IPS-20b (cell line): Measurements from ENCODE around the gene PECR.

Experiments
- H3K27ac ChIP-seq: one replicate; pipeline ENCODE4 v1.5.1; 2013; ENCODE audit warnings: low read length
- H3K27me3 ChIP-seq: 2 replicates; pipeline ENCODE4 v1.6.1; 2013; ENCODE audit warnings: mild to moderate bottlenecking, low read length, inconsistent platforms; ENCODE audit not compliant: insufficient read depth
- H3K36me3 ChIP-seq: 2 replicates; pipeline ENCODE4 v1.6.1; 2013; ENCODE audit warnings: low read depth, mild to moderate bottlenecking, inconsistent platforms, low read length, moderate library complexity; ENCODE audit not compliant: insufficient read depth
- H3K4me1 ChIP-seq: 2 replicates; pipeline ENCODE4 v1.6.1; 2013; ENCODE audit warnings: mild to moderate bottlenecking, control low read depth, inconsistent platforms, low read length, moderate library complexity; ENCODE audit not compliant: insufficient read depth
- H3K4me3 ChIP-seq: 2 replicates; pipeline ENCODE4 v1.5.1; 2013; ENCODE audit warnings: mild to moderate bottlenecking, low read length, inconsistent platforms
- H3K9ac ChIP-seq: 2 replicates; pipeline ENCODE4 v1.6.1; 2013; ENCODE audit warnings: low read depth, mild to moderate bottlenecking, inconsistent platforms, low read length, moderate library complexity
- H3K9me3 ChIP-seq: 2 replicates; pipeline ENCODE4 v1.6.1; 2013; ENCODE audit warnings: mild to moderate bottlenecking, low read depth, low read length, inconsistent platforms; ENCODE audit not compliant: insufficient read depth

Gene PECR

DNA sequence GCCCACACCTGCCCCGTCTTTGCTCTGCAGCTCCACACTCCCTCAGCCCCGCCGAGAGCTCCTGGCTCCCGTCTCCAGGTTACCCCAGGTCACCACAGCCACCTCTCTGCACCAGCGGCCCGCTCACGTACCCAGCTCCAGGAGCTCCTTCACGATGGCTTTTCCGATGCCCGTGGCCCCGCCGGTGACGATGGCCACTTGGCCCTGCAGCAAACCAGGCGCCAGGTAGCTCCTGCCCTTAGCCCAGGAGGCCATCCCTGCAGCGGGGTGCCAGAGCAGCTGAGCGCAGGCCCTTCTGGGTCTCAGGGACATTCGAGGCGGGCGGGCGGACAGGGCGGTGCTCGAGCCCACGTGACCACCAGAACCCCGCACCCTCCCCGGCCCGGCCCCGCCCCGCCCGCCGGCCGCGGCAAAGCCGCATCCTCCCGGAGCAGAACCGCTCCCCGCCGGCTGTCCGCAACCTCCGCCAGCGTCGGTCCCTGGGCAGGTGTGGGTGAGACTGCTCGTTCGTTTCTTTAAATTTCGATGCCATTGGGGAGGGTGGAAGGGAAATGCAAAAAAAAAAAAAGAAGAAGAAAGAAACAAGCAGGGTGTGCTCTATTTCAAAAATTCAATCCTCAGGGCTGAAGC is at the start of gene PECR, which contains the start of gene TMEM169:
Gene PECR (minus strand): TSS at position 323 of the 630 bp plus-strand sequence. CDS start 68 bp downstream, at position 255.
Gene TMEM169 (plus strand): TSS at position 433 of the 630 bp plus-strand sequence. CDS start 14,045 bp downstream, outside the sequence.
- no peaks in the 10 kb centered on the region for H3K9me3 ChIP-seq

DNA sequence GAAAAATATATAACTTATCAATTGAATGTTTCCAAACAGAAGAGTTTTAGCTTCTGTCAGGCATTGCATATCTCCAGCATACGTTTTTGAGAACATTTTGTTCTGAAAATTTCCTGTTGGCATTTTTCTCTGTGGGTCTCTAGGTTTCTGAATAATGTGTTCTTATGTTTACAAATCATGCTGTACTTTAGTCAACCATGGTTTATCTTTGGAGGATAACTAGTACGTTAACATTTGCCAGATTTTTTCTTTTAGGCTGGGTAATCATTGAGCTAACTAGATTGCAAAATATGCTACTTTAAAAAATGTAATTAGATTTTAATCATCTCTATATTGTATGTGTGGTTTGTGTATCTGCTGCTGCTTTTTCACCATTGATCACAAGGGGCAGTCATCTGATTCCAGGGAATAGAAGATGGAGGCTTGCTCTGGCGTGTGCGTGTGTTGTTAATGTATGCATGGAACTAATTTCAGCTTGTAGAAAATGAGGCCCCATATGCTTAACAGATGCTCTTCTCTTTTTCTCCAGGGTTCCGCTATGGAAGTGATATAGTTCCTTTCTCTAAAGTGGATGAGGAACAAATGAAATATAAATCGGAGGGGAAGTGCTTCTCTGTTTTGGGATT is 48.9 kb upstream of the PECR start:
- H3K4me1 ChIP-seq: no peaks in the 10 kb centered on the region
- no peak overlapping the region for H3K4me3 ChIP-seq
- no peaks in the 10 kb centered on the region for H3K27me3 ChIP-seq
- H3K36me3 ChIP-seq: peaks cover 99% of the 10 kb centered on the region
- no peak overlapping the region for H3K27ac ChIP-seq
- H3K9ac ChIP-seq: no peak overlapping the region
- no peaks in the 10 kb centered on the region for H3K9me3 ChIP-seq

More for the DNA sequence above, at the start of gene PECR, which contains the start of gene TMEM169:
- peak within 1 kb of the TSS; percentile 81 for H3K9ac ChIP-seq
- peaks cover 31% of the 10 kb centered on the region for H3K4me1 ChIP-seq
- H3K36me3 ChIP-seq: no peaks in the 10 kb centered on the region
- H3K27me3 ChIP-seq: no peaks in the 10 kb centered on the region
- H3K4me3 ChIP-seq: peak within 1 kb of the TSS; percentile 84
- peak within 1 kb of the TSS; percentile 88 for H3K27ac ChIP-seq

DNA sequence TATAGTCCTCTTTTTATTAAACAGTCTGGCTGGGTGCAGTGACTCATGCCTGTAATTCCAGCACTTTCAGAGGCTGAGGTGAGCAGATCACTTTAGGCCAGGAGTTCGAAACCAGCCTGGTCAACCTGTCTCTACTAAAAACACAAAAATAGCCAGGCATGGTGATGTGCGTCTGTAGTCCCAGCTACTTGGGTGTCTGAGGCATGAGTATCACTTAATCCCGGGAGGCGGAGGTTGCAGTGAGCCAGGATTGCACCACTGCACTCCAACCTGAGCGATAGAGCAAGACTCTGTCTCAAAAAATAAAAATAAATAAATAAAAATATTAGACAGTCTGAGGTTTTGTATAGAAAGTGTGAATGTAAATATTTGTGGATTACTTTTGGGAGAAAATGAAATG is 45.3 kb upstream of the PECR start:
- no peaks in the 10 kb centered on the region for H3K4me1 ChIP-seq
- no peaks in the 10 kb centered on the region for H3K9me3 ChIP-seq
- H3K27me3 ChIP-seq: no peaks in the 10 kb centered on the region
- H3K27ac ChIP-seq: no peak overlapping the region
- no peak overlapping the region for H3K9ac ChIP-seq
- H3K36me3 ChIP-seq: peaks cover 99% of the 10 kb centered on the region
- no peak overlapping the region for H3K4me3 ChIP-seq

DNA sequence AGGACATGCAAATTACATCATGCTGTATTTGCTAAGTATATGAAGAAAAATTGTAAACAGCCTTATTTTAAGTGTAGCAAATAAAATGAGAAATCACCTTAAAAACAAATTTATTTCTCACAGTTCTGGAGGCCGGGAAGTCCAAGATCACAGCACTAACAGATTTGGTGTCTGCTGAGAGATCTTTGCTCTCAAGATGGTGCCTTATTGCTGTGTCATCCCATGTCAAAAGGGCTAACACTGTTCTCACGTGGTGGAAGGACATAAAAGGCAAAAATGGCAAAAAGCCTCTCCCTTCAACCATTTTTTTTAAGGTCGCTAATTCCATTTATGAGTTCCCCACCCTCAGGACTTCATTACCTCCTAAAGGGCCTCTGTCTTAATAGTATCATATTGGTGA is 39.6 kb upstream of the PECR start:
- peaks cover 100% of the 10 kb centered on the region for H3K36me3 ChIP-seq
- no peaks in the 10 kb centered on the region for H3K4me1 ChIP-seq
- no peak overlapping the region for H3K4me3 ChIP-seq
- H3K9me3 ChIP-seq: no peaks in the 10 kb centered on the region
- H3K27me3 ChIP-seq: no peaks in the 10 kb centered on the region
- no peak overlapping the region for H3K9ac ChIP-seq
- H3K27ac ChIP-seq: no peak overlapping the region

DNA sequence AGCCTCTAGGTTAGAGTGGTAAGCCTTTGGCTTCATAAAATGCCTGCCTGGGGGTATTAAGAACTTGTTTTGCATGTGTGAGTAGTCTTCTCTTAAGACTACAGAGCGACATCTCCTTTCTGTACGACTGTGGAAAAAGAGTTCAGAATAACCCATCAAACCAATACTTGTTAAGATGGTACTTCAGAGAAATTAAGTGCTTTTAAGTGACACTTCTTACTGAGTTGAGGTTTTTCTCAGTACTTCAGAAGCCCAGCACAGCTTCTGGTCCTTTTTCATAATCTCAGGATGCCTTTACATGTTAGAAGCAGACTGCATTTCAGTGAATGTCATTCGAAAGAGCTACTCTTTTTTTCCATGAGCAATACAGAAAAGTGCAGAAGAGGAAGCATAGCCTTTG is 38.4 kb upstream of the PECR start:
- Histone ChIP-seq H3K4me3 (no peak overlapping the region), H3K36me3 (peaks cover 100% of the 10 kb centered on the region), H3K4me1 (peaks cover 5% of the 10 kb centered on the region; the same call in 1 of the 2 replicates)

DNA sequence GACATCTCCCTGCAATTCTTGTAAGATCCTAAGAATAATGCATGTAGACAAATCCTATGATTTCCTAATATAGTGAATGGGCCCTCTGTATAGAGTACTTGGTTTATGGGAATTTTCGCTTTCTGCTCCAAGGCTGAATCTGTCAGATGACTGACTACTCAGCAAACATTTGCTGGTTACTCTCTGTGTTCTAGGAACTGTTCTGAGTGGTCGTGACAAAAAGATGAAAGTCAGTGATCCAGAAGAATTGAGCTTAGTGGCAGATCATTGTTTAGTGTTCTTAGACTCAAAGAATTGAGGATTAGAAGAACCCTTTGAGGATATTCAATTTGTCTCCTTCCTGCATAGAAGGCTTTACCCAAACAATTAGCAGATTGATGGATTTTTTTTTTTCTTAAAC is 37.5 kb upstream of the PECR start:
- no peak overlapping the region for H3K9ac ChIP-seq
- H3K4me1 ChIP-seq: peaks cover 6% of the 10 kb centered on the region; the same call in 1 of the 2 replicates
- H3K4me3 ChIP-seq: no peak overlapping the region
- H3K9me3 ChIP-seq: no peaks in the 10 kb centered on the region
- H3K36me3 ChIP-seq: peaks cover 97% of the 10 kb centered on the region
- H3K27ac ChIP-seq: no peak overlapping the region
- H3K27me3 ChIP-seq: no peaks in the 10 kb centered on the region

More for the DNA sequence above, 38.4 kb upstream of the PECR start:
- no peak overlapping the region for H3K9ac ChIP-seq
- no peaks in the 10 kb centered on the region for H3K27me3 ChIP-seq
- H3K27ac ChIP-seq: no peak overlapping the region
- no peaks in the 10 kb centered on the region for H3K9me3 ChIP-seq

DNA sequence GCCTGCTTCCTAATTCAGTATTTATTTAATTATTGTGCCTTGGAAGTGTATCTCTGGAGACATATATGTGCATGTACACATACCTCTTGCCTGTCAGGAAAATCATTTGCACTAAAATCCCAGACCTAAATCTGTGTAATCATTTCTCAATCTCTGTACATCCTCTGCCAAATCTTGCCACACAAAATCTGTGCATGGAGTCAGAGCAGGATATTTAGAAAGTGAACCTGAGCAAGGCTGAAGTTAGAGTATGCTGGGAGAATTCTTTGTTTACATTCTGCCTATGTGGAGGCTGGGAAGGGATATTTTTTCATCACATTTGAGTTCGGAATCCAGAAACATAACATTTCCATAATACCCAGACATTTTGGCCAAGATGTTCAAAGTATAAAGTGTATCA is 36.9 kb upstream of the PECR start:
- Histone ChIP-seq H3K9ac (no peak overlapping the region), H3K27ac (no peak overlapping the region), H3K4me1 (peaks cover 6% of the 10 kb centered on the region; the same call in 1 of the 2 replicates), H3K27me3 (no peaks in the 10 kb centered on the region), H3K9me3 (no peaks in the 10 kb centered on the region), H3K36me3 (peaks cover 97% of the 10 kb centered on the region), H3K4me3 (no peak overlapping the region)

DNA sequence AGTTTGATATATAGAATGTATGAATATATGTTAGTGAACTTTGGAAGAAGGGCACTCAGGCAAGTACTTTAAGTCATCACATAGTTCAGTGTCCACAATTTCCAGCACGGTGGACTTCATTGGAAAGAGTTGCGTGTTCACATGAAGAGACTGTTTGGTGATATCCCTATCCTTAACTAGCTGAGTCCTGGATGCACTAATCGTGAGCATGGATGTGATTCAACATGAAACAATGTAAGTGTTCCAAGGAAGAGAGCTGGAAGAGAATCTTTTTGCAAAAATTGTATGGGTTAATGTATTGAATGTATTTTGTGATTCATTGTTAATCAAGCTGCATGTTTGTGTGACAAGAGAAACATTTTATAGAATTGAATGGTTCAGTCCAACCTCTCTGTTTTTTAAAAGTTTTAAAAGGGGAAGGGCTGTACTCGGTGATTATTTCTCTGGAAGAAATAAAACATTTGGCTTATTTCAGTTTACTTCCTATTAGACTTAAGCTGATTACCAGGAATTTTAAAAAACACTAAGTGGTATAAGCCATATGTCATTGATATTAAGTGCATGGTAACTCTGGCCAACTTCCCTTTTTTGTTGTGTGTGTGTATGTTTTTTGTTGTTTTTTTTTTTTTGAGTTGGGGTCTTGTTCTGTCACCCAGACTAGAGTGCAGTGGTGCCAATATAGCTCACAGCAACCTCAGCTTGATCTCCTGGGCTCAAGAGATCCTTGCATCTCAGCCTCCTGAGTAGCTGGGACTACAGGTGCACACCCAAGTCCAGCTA is 36.1 kb upstream of the PECR start:
- Histone ChIP-seq H3K9ac (no peak overlapping the region), H3K36me3 (peaks cover 97% of the 10 kb centered on the region), H3K4me1 (peaks cover 6% of the 10 kb centered on the region; the same call in 1 of the 2 replicates), H3K9me3 (no peaks in the 10 kb centered on the region), H3K27ac (no peak overlapping the region), H3K4me3 (no peak overlapping the region), H3K27me3 (no peaks in the 10 kb centered on the region)

DNA sequence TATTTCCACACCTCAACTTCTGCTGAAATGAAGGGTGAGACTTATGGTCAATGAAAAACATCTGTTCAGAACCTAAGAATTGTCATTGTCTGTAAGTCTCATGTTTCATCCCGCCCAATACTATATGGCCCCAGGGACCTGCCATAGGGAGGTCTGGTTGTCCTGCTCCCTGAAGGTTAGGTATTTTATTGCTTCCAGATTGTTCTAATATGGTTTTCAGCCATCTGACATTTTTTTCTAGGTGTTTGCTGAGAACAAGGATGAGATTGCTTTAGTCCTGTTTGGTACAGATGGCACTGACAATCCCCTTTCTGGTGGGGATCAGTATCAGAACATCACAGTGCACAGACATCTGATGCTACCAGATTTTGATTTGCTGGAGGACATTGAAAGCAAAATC is 34.8 kb upstream of the PECR start:
- peaks cover 6% of the 10 kb centered on the region; the same call in 1 of the 2 replicates for H3K4me1 ChIP-seq

DNA sequence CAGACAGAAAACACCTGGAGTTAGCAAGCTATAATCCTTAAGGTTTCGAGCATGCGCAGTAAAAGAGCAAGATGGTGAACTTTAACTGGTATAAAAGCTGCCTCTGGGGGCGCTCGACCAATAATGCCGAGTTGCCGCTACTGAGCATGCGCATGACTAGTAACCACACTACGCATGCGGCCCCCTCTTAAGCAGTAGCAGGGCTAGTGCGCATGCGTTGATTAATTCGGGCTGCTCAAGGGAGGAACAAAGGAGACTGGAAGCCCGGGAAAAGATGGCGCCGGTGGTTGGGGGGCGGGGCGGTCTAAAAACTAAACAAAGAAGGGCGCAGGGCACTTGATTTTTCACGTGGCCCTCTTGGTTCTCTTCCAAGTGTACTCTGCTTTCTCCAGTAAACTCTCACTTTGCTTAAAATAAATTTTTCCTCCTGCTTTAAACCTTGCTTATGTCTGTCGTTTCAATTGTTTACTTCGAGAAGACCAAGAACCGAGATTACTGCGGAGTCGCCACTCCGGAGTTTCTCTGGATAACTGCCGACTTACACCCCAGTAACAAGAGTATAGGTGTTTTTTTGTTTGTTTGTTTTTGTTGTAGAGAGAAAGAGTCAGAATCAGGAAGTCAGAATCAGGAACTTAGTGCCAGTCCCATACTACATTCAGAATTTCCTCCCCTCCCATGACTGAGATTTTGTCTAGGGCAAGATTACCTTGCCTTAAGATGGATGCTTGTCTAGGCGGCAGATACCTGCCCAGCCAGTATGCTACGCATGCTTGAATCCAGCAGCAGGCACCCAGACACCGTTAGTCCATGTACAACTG is 33.3 kb upstream of the PECR start:
- H3K36me3 ChIP-seq: peaks cover 95% of the 10 kb centered on the region
- H3K4me3 ChIP-seq: peak overlapping the region; percentile 67
- peak overlapping the region; percentile 99 for H3K9ac ChIP-seq
- H3K4me1 ChIP-seq: peaks cover 6% of the 10 kb centered on the region; the same call in 1 of the 2 replicates
- H3K9me3 ChIP-seq: no peaks in the 10 kb centered on the region
- H3K27me3 ChIP-seq: no peaks in the 10 kb centered on the region
- H3K27ac ChIP-seq: peak overlapping the region; percentile 97

More for the DNA sequence above, 34.8 kb upstream of the PECR start:
- Histone ChIP-seq H3K9ac (peak overlapping the region; percentile 99; the same call in 1 of the 2 replicates), H3K27ac (no peak overlapping the region), H3K9me3 (no peaks in the 10 kb centered on the region), H3K4me3 (no peak overlapping the region), H3K27me3 (no peaks in the 10 kb centered on the region), H3K36me3 (peaks cover 97% of the 10 kb centered on the region)

DNA sequence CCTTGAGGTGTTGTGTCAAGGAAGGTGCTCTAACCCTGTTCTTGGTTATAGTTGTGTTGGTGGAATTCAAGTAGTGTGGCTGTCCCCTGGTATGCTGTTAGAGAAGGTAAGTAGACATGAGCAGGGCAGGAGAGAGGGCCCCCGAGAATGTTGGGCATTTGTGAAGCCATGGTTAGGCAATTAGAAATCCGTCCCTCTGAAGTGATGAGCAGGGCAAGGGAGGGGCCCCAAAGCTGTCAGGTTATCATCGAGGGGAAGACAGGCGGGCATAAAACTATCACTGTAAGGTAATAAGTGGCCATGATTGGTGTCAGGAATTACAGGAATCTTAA is 32.7 kb upstream of the PECR start:
- peaks cover 6% of the 10 kb centered on the region; the same call in 1 of the 2 replicates for H3K4me1 ChIP-seq
- no peak overlapping the region for H3K4me3 ChIP-seq
- H3K36me3 ChIP-seq: peaks cover 94% of the 10 kb centered on the region
- no peaks in the 10 kb centered on the region for H3K27me3 ChIP-seq
- no peaks in the 10 kb centered on the region for H3K9me3 ChIP-seq
- H3K9ac ChIP-seq: peak overlapping the region; percentile 46; the same call in 1 of the 2 replicates
- H3K27ac ChIP-seq: peak overlapping the region; percentile 19
